Left renal cortex interstitium (tissue), 4 donors: ENCODE results near the gene XPNPEP1. TPM values are rescaled to one million over a fixed set of nuclear protein-coding genes. Genes with fewer than 3 reads are reported as not detected.
A peak's percentile ranks its signal among the peaks of the same experiment; 100 is the strongest.

Experiments
- DNase-seq, 4 donors: peaks; one replicate each; pipeline ENCODE4 v3.0.0-alpha.2; 2013; ENCODE audit warnings: low read depth in 4 of 4, low spot score in 2 of 4, missing footprints in 1 of 4
- polyA plus RNA-seq, 4 donors: library from polyadenylated mRNA; unstranded; fragments of 120-200 nt; gene quantifications; one replicate each; pipeline ENCODE4 v1.2.1, GENCODE V29; 2013; ENCODE audit not compliant: insufficient read length in 4 of 4

Gene XPNPEP1
- polyA plus RNA-seq, 4 donors: 78.9 to 88.3 (median 83.5) TPM

- DNase-seq: no peak
Observed at GRCh38 chr10:109895848-109896247, 27.5 kb downstream of the XPNPEP1 start.

- no peak for DNase-seq
Observed at GRCh38 chr10:109895095-109895818, 28.1 kb downstream of the XPNPEP1 start.

GRCh38 chr10:109894516-109894915, 28.8 kb downstream of the XPNPEP1 start:
- DNase-seq: no peak

GRCh38 chr10:109893386-109893785, 29.9 kb downstream of the XPNPEP1 start:
- no peak for DNase-seq

GRCh38 chr10:109892931-109893330, 30.4 kb downstream of the XPNPEP1 start:
- DNase-seq: no peak

- no peak for DNase-seq
Observed at GRCh38 chr10:109892117-109892516, 31.2 kb downstream of the XPNPEP1 start.

GRCh38 chr10:109891105-109891504, 32.2 kb downstream of the XPNPEP1 start:
- DNase-seq: no peak

- DNase-seq: no peak
Observed at GRCh38 chr10:109889867-109890266, 33.4 kb downstream of the XPNPEP1 start.

- DNase-seq: no peak
Observed at GRCh38 chr10:109887776-109888175, 35.5 kb downstream of the XPNPEP1 start.

- peak in 1 of 4 donors; percentile 56 for DNase-seq
Observed at GRCh38 chr10:109887243-109887642, 36.1 kb downstream of the XPNPEP1 start.

GRCh38 chr10:109886781-109887140, 36.5 kb downstream of the XPNPEP1 start:
- DNase-seq: no peak

- no peak for DNase-seq
Observed at GRCh38 chr10:109886037-109886780, 37.1 kb downstream of the XPNPEP1 start.

GRCh38 chr10:109883859-109884771, 39.2 kb downstream of the XPNPEP1 start:
- peak; percentile 74 to 91 (median 80) for DNase-seq

GRCh38 chr10:109882251-109883057, 40.9 kb downstream of the XPNPEP1 start:
- no peak for DNase-seq

GRCh38 chr10:109881769-109882057, 41.6 kb downstream of the XPNPEP1 start:
- DNase-seq: no peak

GRCh38 chr10:109880886-109881768, 42.2 kb downstream of the XPNPEP1 start:
- no peak for DNase-seq

- no peak for DNase-seq
Observed at GRCh38 chr10:109877546-109877945, 45.8 kb downstream of the XPNPEP1 start.

GRCh38 chr10:109875828-109876821, 47.2 kb downstream of the XPNPEP1 start:
- DNase-seq: no peak
